HCT116 (cell line): Measurements from ENCODE around the gene ACOT11.

Experiments
- EZH2 ChIP-seq: fragments of 200-600 bp; sonication (generic); IDR thresholded peaks from 2 replicates; pipeline ENCODE4 v1.6.1; 2017; ENCODE audit warnings: antibody characterized with exemption, mixed run types
- EZH2phosphoT487 ChIP-seq: fragments of 200-600 bp; IDR thresholded peaks from 2 replicates; pipeline ENCODE4 v1.6.1; 2018; ENCODE audit warnings: antibody characterized with exemption, borderline replicate concordance
- JUND ChIP-seq: IDR thresholded peaks from 2 replicates; pipeline ENCODE4 v1.6.1; 2012
- MAX ChIP-seq: IDR thresholded peaks from 2 replicates; pipeline ENCODE4 v1.6.1; 2012
- POLR2A ChIP-seq: IDR thresholded peaks from 2 replicates; pipeline ENCODE4 v1.7.0; 2011; ENCODE audit warnings: borderline replicate concordance; ENCODE audit not compliant: insufficient read depth, insufficient read length; ENCODE audit errors: extremely low read depth
- SRF ChIP-seq: IDR thresholded peaks from 2 replicates; pipeline ENCODE4 v1.6.1; 2012; ENCODE audit warnings: low read depth
- YY1 ChIP-seq: IDR thresholded peaks from 2 replicates; pipeline ENCODE4 v1.6.1; 2011; ENCODE audit warnings: low read length, low read depth, moderate library complexity, mild to moderate bottlenecking; ENCODE audit not compliant: insufficient replicate concordance; ENCODE audit errors: extremely low read depth
- TF ChIP-seq, protein P1 (sequence below), 3 experiments: fragments of 200-600 bp in 1 of 3; sonication (generic) in 1 of 3; IDR thresholded peaks in 2 of 3; conservative IDR thresholded peaks in 1 of 3; 2 replicates each; pipeline ENCODE4 v1.5.1; 2012 to 2017; ENCODE audit warnings: low read depth in 2 of 3, low read length in 2 of 3, antibody characterized with exemption in 1 of 3, borderline replicate concordance in 1 of 3, control low read depth in 1 of 3, mild to moderate bottlenecking in 1 of 3, mixed read lengths in 1 of 3, mixed run types in 1 of 3, moderate library complexity in 1 of 3; ENCODE audit not compliant: insufficient read depth in 1 of 3
- TF ChIP-seq, protein P2 (sequence below): IDR thresholded peaks from 2 replicates; pipeline ENCODE4 v1.6.1; 2012; ENCODE audit warnings: low read depth

DNA sequence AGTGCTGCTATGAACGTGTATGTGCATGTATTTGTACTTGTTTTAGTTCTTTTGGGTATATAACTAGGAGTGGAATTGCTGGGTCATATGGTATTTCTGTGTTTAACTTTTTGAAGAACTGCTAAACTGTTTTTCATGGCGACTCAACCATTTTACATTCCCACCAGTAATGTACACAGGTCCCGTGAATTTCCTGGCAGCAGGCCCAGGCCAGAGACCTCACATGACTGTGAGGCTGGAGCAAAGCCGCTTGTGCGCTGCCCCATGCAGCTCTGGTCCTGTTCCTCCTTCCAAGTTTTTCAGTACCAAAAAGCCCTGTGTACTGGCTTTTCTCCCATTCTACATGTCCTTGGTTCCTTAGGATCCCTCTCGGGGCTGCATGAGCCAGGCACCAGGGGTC, 29.6 kb downstream of the ACOT11 start:
- TF ChIP-seq MAX (no peak), SRF (no peak), POLR2A (no peak), YY1 (no peak), EZH2 (no peak), JUND (no peak), EZH2phosphoT487 (no peak)
- TF ChIP-seq, protein P1, sequence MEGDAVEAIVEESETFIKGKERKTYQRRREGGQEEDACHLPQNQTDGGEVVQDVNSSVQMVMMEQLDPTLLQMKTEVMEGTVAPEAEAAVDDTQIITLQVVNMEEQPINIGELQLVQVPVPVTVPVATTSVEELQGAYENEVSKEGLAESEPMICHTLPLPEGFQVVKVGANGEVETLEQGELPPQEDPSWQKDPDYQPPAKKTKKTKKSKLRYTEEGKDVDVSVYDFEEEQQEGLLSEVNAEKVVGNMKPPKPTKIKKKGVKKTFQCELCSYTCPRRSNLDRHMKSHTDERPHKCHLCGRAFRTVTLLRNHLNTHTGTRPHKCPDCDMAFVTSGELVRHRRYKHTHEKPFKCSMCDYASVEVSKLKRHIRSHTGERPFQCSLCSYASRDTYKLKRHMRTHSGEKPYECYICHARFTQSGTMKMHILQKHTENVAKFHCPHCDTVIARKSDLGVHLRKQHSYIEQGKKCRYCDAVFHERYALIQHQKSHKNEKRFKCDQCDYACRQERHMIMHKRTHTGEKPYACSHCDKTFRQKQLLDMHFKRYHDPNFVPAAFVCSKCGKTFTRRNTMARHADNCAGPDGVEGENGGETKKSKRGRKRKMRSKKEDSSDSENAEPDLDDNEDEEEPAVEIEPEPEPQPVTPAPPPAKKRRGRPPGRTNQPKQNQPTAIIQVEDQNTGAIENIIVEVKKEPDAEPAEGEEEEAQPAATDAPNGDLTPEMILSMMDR (IDR thresholded peaks at IDR 0.05 in 2 of 3, conservative IDR thresholded peaks at IDR 0.05 in 1 of 3; ENCODE audit: borderline replicate concordance in 1 of 3, insufficient read depth in 1 of 3, low read depth in 2 of 3, low read length in 2 of 3) = no peak
- TF ChIP-seq, protein P2, sequence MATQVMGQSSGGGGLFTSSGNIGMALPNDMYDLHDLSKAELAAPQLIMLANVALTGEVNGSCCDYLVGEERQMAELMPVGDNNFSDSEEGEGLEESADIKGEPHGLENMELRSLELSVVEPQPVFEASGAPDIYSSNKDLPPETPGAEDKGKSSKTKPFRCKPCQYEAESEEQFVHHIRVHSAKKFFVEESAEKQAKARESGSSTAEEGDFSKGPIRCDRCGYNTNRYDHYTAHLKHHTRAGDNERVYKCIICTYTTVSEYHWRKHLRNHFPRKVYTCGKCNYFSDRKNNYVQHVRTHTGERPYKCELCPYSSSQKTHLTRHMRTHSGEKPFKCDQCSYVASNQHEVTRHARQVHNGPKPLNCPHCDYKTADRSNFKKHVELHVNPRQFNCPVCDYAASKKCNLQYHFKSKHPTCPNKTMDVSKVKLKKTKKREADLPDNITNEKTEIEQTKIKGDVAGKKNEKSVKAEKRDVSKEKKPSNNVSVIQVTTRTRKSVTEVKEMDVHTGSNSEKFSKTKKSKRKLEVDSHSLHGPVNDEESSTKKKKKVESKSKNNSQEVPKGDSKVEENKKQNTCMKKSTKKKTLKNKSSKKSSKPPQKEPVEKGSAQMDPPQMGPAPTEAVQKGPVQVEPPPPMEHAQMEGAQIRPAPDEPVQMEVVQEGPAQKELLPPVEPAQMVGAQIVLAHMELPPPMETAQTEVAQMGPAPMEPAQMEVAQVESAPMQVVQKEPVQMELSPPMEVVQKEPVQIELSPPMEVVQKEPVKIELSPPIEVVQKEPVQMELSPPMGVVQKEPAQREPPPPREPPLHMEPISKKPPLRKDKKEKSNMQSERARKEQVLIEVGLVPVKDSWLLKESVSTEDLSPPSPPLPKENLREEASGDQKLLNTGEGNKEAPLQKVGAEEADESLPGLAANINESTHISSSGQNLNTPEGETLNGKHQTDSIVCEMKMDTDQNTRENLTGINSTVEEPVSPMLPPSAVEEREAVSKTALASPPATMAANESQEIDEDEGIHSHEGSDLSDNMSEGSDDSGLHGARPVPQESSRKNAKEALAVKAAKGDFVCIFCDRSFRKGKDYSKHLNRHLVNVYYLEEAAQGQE = no peak
